K562 (cell line): ENCODE measurements around the gene OR2AP1. TPM values are rescaled to one million over a fixed set of nuclear protein-coding genes. Genes with fewer than 3 reads are reported as not detected.

Experiments
- ATAC-seq: fragments of 200-7000 bp; cut with Tn5 transposase; 3 replicates; pipeline ENCODE4 v1.9.1; 2020; ENCODE audit warnings: moderate library complexity
- BruUV-seq: library from RNA; stranded (reverse); fragments of 400-500 nt; replicated peaks from 2 replicates; lab custom pipeline; 2021; lab: Mats Ljungman, UMichigan
- CTCF ChIA-PET: fragments of 300-600 bp; formaldehyde crosslinking; extraction: SDS; loops from one replicate; lab custom pipeline; 2021; ENCODE audit warnings: low intra/inter-chr PET ratio; lab: Yijun Ruan, JAX
- POLR2A ChIA-PET: fragments of 300-600, 350-650 bp; sonication (Branson Sonifier 250); formaldehyde crosslinking; extraction: SDS; loops from one replicate; lab custom pipeline; 2021; ENCODE audit warnings: antibody characterized with exemption, inconsistent platforms; lab: Yijun Ruan, JAX
- DNase-seq, 4 experiments: peaks; one replicate each; pipeline versions ENCODE4 v3.0.0 to v3.0.0-alpha.2; 2011 to 2018; ENCODE audit warnings: low spot score in 3 of 4, mixed read lengths in 3 of 4; ENCODE audit errors: extremely low read depth in 1 of 4
- FAIRE-seq: peaks from 2 replicates; lab custom pipeline; 2011; peaks lifted over from hg19 to GRCh38; lab: Jason Lieb, UNC
- H2AFZ ChIP-seq: 2 replicates; pipeline ENCODE4 v1.6.0; 2011; ENCODE audit warnings: low read depth, low read length, control low read depth, inconsistent platforms
- H3K27ac ChIP-seq: fragments of 200-600 bp; 3 replicates; pipeline ENCODE4 v1.8.0; 2011; ENCODE audit warnings: low read depth, mild to moderate bottlenecking, control low read depth, inconsistent platforms, low read length, moderate library complexity, mixed read lengths; ENCODE audit errors: extremely low read depth
- H3K27me3 ChIP-seq, 2 experiments: fragments of 300-600 bp in 1 of 2; 2 replicates in 1 of 2; 3 replicates in 1 of 2; pipeline versions ENCODE4 v1.6.0 to v1.8.0; 2011; ENCODE audit warnings: inconsistent platforms in 2 of 2, low read length in 2 of 2, mild to moderate bottlenecking in 1 of 2, mixed read lengths in 1 of 2, moderate library complexity in 1 of 2; ENCODE audit not compliant: control insufficient read depth in 2 of 2, insufficient read depth in 2 of 2
- H3K36me3 ChIP-seq: fragments of 300-600 bp; 3 replicates; pipeline ENCODE4 v1.8.0; 2011; ENCODE audit warnings: mild to moderate bottlenecking, low read length, inconsistent platforms; ENCODE audit not compliant: control insufficient read depth, insufficient read depth
- H3K4me1 ChIP-seq, 2 experiments: fragments of 200-600 bp in 1 of 2; replicated peaks in 1 of 2; 2 replicates in 1 of 2; 3 replicates in 1 of 2; pipeline versions ENCODE4 v1.5.1 to v1.8.0; 2011; ENCODE audit warnings: inconsistent platforms in 2 of 2, low read length in 2 of 2, mild to moderate bottlenecking in 1 of 2, mixed read lengths in 1 of 2, moderate library complexity in 1 of 2; ENCODE audit not compliant: control insufficient read depth in 2 of 2, insufficient read depth in 2 of 2
- H3K4me2 ChIP-seq: 2 replicates; pipeline ENCODE4 v1.6.1; 2011; ENCODE audit warnings: low read length, control low read depth, inconsistent platforms, mixed read lengths; ENCODE audit not compliant: insufficient read depth
- H3K4me3 ChIP-seq: fragments of 200-600 bp; sonication (generic), shearing (Covaris generic); 2 replicates; pipeline ENCODE4 v1.5.1; 2016; ENCODE audit warnings: control low read depth, inconsistent platforms
- H3K79me2 ChIP-seq: fragments of 200-600 bp; 3 replicates; pipeline ENCODE4 v1.8.0; 2011; ENCODE audit warnings: low read length, inconsistent platforms; ENCODE audit not compliant: control insufficient read depth, insufficient read depth
- H3K9ac ChIP-seq, 2 experiments: 2 replicates each; pipeline versions ENCODE4 v1.6.0 to v1.6.1; 2011; ENCODE audit warnings: low read depth in 2 of 2, low read length in 2 of 2, control low read depth in 1 of 2, inconsistent platforms in 1 of 2, mild to moderate bottlenecking in 1 of 2, mixed read lengths in 1 of 2; ENCODE audit not compliant: insufficient read depth in 1 of 2
- H3K9me1 ChIP-seq: one replicate; pipeline ENCODE4 v1.6.0; 2011; ENCODE audit warnings: inconsistent platforms, mild to moderate bottlenecking, low read length, moderate library complexity; ENCODE audit not compliant: control insufficient read depth, insufficient read depth
- H3K9me3 ChIP-seq: replicated peaks from 2 replicates; pipeline ENCODE4 v1.5.1; 2011; ENCODE audit warnings: low read depth, low read length, inconsistent platforms; ENCODE audit not compliant: control insufficient read depth, insufficient read depth
- H4K20me1 ChIP-seq: replicated peaks from 2 replicates; pipeline ENCODE4 v1.6.1; 2011; ENCODE audit warnings: low read length, inconsistent platforms, mixed read lengths; ENCODE audit not compliant: control insufficient read depth, insufficient read depth
- CGGBP1 ChIP-seq: fragments of 250-450 bp; sonication (Bioruptor Pico); IDR thresholded peaks from 2 replicates; pipeline ENCODE4 v1.9.0; 2021; ENCODE audit warnings: mild to moderate bottlenecking
- STAT5B ChIP-seq: fragments of 250-450 bp; sonication (Bioruptor Pico); IDR thresholded peaks from 2 replicates; pipeline ENCODE4 v1.8.0; 2021; ENCODE audit warnings: mild to moderate bottlenecking, inconsistent platforms
- ZKSCAN3 ChIP-seq: fragments of 250-450 bp; sonication (Bioruptor Pico); IDR thresholded peaks from 2 replicates; pipeline ENCODE4 v1.4.0; 2020
- ZNF561 ChIP-seq: fragments of 450-650 bp; formaldehyde crosslinking; conservative IDR thresholded peaks from 2 replicates; pipeline ENCODE4 v1.4.0; 2020; ENCODE audit warnings: mild to moderate bottlenecking, moderate library complexity
- in situ Hi-C: fragments of 300-500 bp; cut with MboI; formaldehyde crosslinking; loops from 4 replicates; pipeline ENCODE4 v1.15.0; 2018; ENCODE audit warnings: inconsistent platforms, mixed read lengths
- intact Hi-C: fragments of 100-400 bp; cut with micrococcal nuclease; formaldehyde crosslinking; loops from 2 replicates; pipeline ENCODE4 v1.14.2; 2022
- polyA plus RNA-seq, 8 experiments: library from polyadenylated mRNA; depleted of rRNA in 4 of 8; stranded (reverse) in 5 of 8; unstranded in 3 of 8; fragments of >200 nt; fragmentation: Nextera tagmentation in 2 of 8; fragmentation: Illumina TruSeq in 1 of 8; extraction: Ambion mirVana in 2 of 8; extraction: Trizol in 1 of 8; gene quantifications; 2 replicates each; pipeline versions ENCODE4 v1.2.1 to v1.2.3, GENCODE V29; 2011 to 2014; ENCODE audit warnings: inconsistent platforms in 1 of 8, missing spikeins in 1 of 8
- total RNA-seq, 7 experiments: library from RNA; depleted of rRNA in 6 of 7; stranded (reverse); fragments of >200 nt in 6 of 7; fragmentation: Illumina TruSeq in 2 of 7; extraction: Trizol in 2 of 7; gene quantifications; 2 replicates each; pipeline versions ENCODE4 v1.2.1 to v1.2.3, GENCODE V29; 2011 to 2021; ENCODE audit warnings: low replicate concordance in 1 of 7
- TF ChIP-seq, protein P1 (sequence below): sonication (generic); formaldehyde crosslinking; IDR thresholded peaks from 2 replicates; pipeline ENCODE4 v1.8.0; 2023; ENCODE audit warnings: missing genetic modification reagents, mild to moderate bottlenecking, borderline replicate concordance

OR2AP1 gene
- total and polyA plus RNA-seq, 9 of the 15 experiments (the other 6 are each of a cell fraction or from before 2014, with no cell fraction given), result not detected

- Histone ChIP-seq H3K9ac (no peak overlapping the region), H4K20me1 (no peaks in the 10 kb centered on the region), H3K4me2 (no peak overlapping the region), H3K27me3 (no peaks in the 10 kb centered on the region), H2AFZ (no peak overlapping the region), H3K27ac (no peak overlapping the region), H3K4me3 (no peak overlapping the region), H3K4me1 (no peaks in the 10 kb centered on the region), H3K9me3 (no peaks in the 10 kb centered on the region), H3K79me2 (no peaks in the 10 kb centered on the region), H3K9me1 (no peaks in the 10 kb centered on the region), H3K36me3 (no peaks in the 10 kb centered on the region)
- TF ChIP-seq ZKSCAN3, result no peak
- no peak for TF ChIP-seq ZNF561
- no peak for TF ChIP-seq STAT5B (CRISPR knock-in tag)
- no peak for TF ChIP-seq CGGBP1 (CRISPR knock-in tag)
- TF ChIP-seq, protein P1, sequence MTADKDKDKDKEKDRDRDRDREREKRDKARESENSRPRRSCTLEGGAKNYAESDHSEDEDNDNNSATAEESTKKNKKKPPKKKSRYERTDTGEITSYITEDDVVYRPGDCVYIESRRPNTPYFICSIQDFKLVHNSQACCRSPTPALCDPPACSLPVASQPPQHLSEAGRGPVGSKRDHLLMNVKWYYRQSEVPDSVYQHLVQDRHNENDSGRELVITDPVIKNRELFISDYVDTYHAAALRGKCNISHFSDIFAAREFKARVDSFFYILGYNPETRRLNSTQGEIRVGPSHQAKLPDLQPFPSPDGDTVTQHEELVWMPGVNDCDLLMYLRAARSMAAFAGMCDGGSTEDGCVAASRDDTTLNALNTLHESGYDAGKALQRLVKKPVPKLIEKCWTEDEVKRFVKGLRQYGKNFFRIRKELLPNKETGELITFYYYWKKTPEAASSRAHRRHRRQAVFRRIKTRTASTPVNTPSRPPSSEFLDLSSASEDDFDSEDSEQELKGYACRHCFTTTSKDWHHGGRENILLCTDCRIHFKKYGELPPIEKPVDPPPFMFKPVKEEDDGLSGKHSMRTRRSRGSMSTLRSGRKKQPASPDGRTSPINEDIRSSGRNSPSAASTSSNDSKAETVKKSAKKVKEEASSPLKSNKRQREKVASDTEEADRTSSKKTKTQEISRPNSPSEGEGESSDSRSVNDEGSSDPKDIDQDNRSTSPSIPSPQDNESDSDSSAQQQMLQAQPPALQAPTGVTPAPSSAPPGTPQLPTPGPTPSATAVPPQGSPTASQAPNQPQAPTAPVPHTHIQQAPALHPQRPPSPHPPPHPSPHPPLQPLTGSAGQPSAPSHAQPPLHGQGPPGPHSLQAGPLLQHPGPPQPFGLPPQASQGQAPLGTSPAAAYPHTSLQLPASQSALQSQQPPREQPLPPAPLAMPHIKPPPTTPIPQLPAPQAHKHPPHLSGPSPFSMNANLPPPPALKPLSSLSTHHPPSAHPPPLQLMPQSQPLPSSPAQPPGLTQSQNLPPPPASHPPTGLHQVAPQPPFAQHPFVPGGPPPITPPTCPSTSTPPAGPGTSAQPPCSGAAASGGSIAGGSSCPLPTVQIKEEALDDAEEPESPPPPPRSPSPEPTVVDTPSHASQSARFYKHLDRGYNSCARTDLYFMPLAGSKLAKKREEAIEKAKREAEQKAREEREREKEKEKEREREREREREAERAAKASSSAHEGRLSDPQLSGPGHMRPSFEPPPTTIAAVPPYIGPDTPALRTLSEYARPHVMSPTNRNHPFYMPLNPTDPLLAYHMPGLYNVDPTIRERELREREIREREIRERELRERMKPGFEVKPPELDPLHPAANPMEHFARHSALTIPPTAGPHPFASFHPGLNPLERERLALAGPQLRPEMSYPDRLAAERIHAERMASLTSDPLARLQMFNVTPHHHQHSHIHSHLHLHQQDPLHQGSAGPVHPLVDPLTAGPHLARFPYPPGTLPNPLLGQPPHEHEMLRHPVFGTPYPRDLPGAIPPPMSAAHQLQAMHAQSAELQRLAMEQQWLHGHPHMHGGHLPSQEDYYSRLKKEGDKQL (CRISPR knock-in tag), result no peak
- CTCF ChIA-PET, result no interaction called here
- ATAC-seq (no peak), DNase-seq (no peak), FAIRE-seq (no peak)
- in situ Hi-C loops (no loop called here), intact Hi-C loops (no loop called here)
- POLR2A ChIA-PET, result no interaction called here
- BruUV-seq, result no TSS peak
These were observed 23.5 kb upstream of the OR2AP1 start for GRCh38 chr12:55548756-55549155.
